Subcutaneous abdominal adipose tissue (tissue), 5 donors: Measurements from ENCODE around the gene MRPL41.

ENCODE experiments used
- H3K27ac ChIP-seq: one replicate; pipeline ENCODE4 v1.7.0; 2013; ENCODE audit warnings: low read depth, mild to moderate bottlenecking, inconsistent platforms, low read length, moderate library complexity
- H3K27me3 ChIP-seq, 5 donors: one replicate each; pipeline ENCODE4 v1.7.0; 2013; ENCODE audit warnings: low read length in 5 of 5, inconsistent platforms in 1 of 5; ENCODE audit not compliant: control insufficient read depth in 5 of 5, insufficient read depth in 4 of 5
- H3K36me3 ChIP-seq, 5 donors: one replicate each; pipeline ENCODE4 v1.7.0; 2013; ENCODE audit warnings: low read length in 5 of 5; ENCODE audit not compliant: control insufficient read depth in 5 of 5, insufficient read depth in 5 of 5
- H3K4me1 ChIP-seq, 5 donors: one replicate each; pipeline ENCODE4 v1.7.0; 2013; ENCODE audit warnings: low read length in 5 of 5, mild to moderate bottlenecking in 3 of 5, moderate library complexity in 1 of 5; ENCODE audit not compliant: control insufficient read depth in 5 of 5, insufficient read depth in 5 of 5
- H3K4me3 ChIP-seq, 5 donors: one replicate each; pipeline ENCODE4 v1.7.0; 2013; ENCODE audit warnings: low read length in 5 of 5, low read depth in 1 of 5
- H3K9ac ChIP-seq, 5 donors: one replicate each; pipeline ENCODE4 v1.7.0; 2013; ENCODE audit warnings: low read length in 5 of 5, mild to moderate bottlenecking in 4 of 5, moderate library complexity in 3 of 5
- H3K9me3 ChIP-seq, 5 donors: one replicate each; pipeline ENCODE4 v1.7.0; 2013; ENCODE audit warnings: low read length in 5 of 5; ENCODE audit not compliant: control insufficient read depth in 5 of 5
- donor health status: healthy.
- donor health status: healthy.
- donor health status: healthy.
- donor health status: healthy.
- donor health status: healthy.

The MRPL41 gene

GRCh38 chr9:137569609-137570203 lies 18.0 kb downstream of the MRPL41 start:
- no peaks in the 10 kb centered on the region for H3K4me1 ChIP-seq
- H3K4me3 ChIP-seq: no peak overlapping the region
- no peak overlapping the region for H3K9ac ChIP-seq
- no peaks in the 10 kb centered on the region for H3K27me3 ChIP-seq
- H3K36me3 ChIP-seq: peaks cover 3 to 37% (median 26%) of the 10 kb centered on the region in 5 donors
- H3K27ac ChIP-seq: no peak overlapping the region
- H3K9me3 ChIP-seq: no peaks in the 10 kb centered on the region

GRCh38 chr9:137570566-137570965 lies 18.9 kb downstream of the MRPL41 start:
- Histone ChIP-seq H3K36me3 (peaks cover 3 to 40% (median 31%) of the 10 kb centered on the region in 5 donors), H3K27ac (no peak overlapping the region), H3K9ac (no peak overlapping the region), H3K4me3 (no peak overlapping the region), H3K9me3 (no peaks in the 10 kb centered on the region), H3K27me3 (no peaks in the 10 kb centered on the region), H3K4me1 (peaks cover 0 to 2% (median 0%) of the 10 kb centered on the region in 5 donors)

- Histone ChIP-seq H3K4me1 (peaks cover 5 to 27% (median 17%) of the 10 kb centered on the region in 5 donors), H3K36me3 (peaks cover 3 to 45% (median 39%) of the 10 kb centered on the region in 5 donors), H3K4me3 (no peak overlapping the region), H3K27ac (no peak overlapping the region), H3K27me3 (no peaks in the 10 kb centered on the region), H3K9ac (no peak overlapping the region), H3K9me3 (no peaks in the 10 kb centered on the region)
These were observed 22.5 kb downstream of the MRPL41 start for GRCh38 chr9:137574192-137574591.

GRCh38 chr9:137575364-137575715 lies 23.7 kb downstream of the MRPL41 start:
- Histone ChIP-seq H3K36me3 (peaks cover 3 to 43% (median 39%) of the 10 kb centered on the region in 5 donors), H3K27me3 (no peaks in the 10 kb centered on the region), H3K4me1 (peaks cover 5 to 34% (median 24%) of the 10 kb centered on the region in 5 donors)

GRCh38 chr9:137575716-137576411 lies 24.2 kb downstream of the MRPL41 start:
- Histone ChIP-seq H3K9me3 (no peaks in the 10 kb centered on the region), H3K9ac (peak overlapping the region in 2 of 5 donors; percentile 1 to 26), H3K27me3 (no peaks in the 10 kb centered on the region), H3K4me1 (peaks cover 5 to 35% (median 26%) of the 10 kb centered on the region in 5 donors), H3K4me3 (no peak overlapping the region), H3K27ac (no peak overlapping the region), H3K36me3 (peaks cover 3 to 39% (median 38%) of the 10 kb centered on the region in 5 donors)

More at GRCh38 chr9:137575364-137575715, 23.7 kb downstream of the MRPL41 start:
- no peak overlapping the region for H3K27ac ChIP-seq
- H3K9ac ChIP-seq: peak overlapping the region in 2 of 5 donors; percentile 1 to 26
- no peak overlapping the region for H3K4me3 ChIP-seq
- no peaks in the 10 kb centered on the region for H3K9me3 ChIP-seq

- no peaks in the 10 kb centered on the region for H3K27me3 ChIP-seq
- H3K36me3 ChIP-seq: peaks cover 0 to 51% (median 50%) of the 10 kb centered on the region in 5 donors
- H3K9ac ChIP-seq: peak within 1 kb of the TSS; percentile 68 to 86 (median 84)
- peaks cover 5 to 35% (median 26%) of the 10 kb centered on the region in 5 donors for H3K4me1 ChIP-seq
- no peaks in the 10 kb centered on the region for H3K9me3 ChIP-seq
- peak within 1 kb of the TSS; percentile 57 for H3K27ac ChIP-seq
- peak within 1 kb of the TSS; percentile 40 to 92 (median 87) for H3K4me3 ChIP-seq
These were observed 27.0 kb downstream of the MRPL41 start, which contains the start of gene DPH7 for GRCh38 chr9:137578518-137579258. DPH7 (minus strand) TSS chr9:137578925; CDS start chr9:137578777, 148 bp downstream.

GRCh38 chr9:137579259-137579604 lies 27.6 kb downstream of the MRPL41 start:
- peaks cover 5 to 35% (median 26%) of the 10 kb centered on the region in 5 donors for H3K4me1 ChIP-seq
- no peaks in the 10 kb centered on the region for H3K9me3 ChIP-seq
- peak overlapping the region; percentile 57 for H3K27ac ChIP-seq
- peak overlapping the region in 4 of 5 donors; percentile 59 to 84 (median 81) for H3K9ac ChIP-seq
- peak overlapping the region in 4 of 5 donors; percentile 81 to 92 (median 87) for H3K4me3 ChIP-seq
- no peaks in the 10 kb centered on the region for H3K27me3 ChIP-seq
- peaks cover 0 to 52% (median 50%) of the 10 kb centered on the region in 5 donors for H3K36me3 ChIP-seq

GRCh38 chr9:137580209-137580953 lies 28.7 kb downstream of the MRPL41 start:
- Histone ChIP-seq H3K9me3 (no peaks in the 10 kb centered on the region), H3K27ac (no peak overlapping the region), H3K4me3 (no peak overlapping the region), H3K4me1 (peaks cover 5 to 35% (median 26%) of the 10 kb centered on the region in 5 donors), H3K27me3 (no peaks in the 10 kb centered on the region), H3K36me3 (peaks cover 0 to 47% (median 41%) of the 10 kb centered on the region in 5 donors), H3K9ac (no peak overlapping the region)

- Histone ChIP-seq H3K4me3 (no peak overlapping the region), H3K9me3 (no peaks in the 10 kb centered on the region), H3K27me3 (no peaks in the 10 kb centered on the region), H3K36me3 (peaks cover 0 to 47% (median 40%) of the 10 kb centered on the region in 5 donors), H3K27ac (no peak overlapping the region), H3K4me1 (peaks cover 3 to 35% (median 26%) of the 10 kb centered on the region in 5 donors), H3K9ac (peak overlapping the region in 1 of 5 donors; percentile 9)
These were observed 29.3 kb downstream of the MRPL41 start for GRCh38 chr9:137580954-137581322.
